ENCODE results near the gene TPH1.

TPH1 gene

GRCh38 chr11:18012906-18013781 is 32.9 kb downstream of the TPH1 start, which contains the start of gene SERGEF:
Gene SERGEF (minus strand): TSS chr11:18013047. CDS start chr11:18013010, 37 bp downstream.
- TF ChIP-seq CTCF (conservative IDR thresholded peaks at IDR 0.05; ENCODE audit: low read depth, low read length): no peak
- H3K4me3 ChIP-seq (ENCODE audit: low read length): peak within 1 kb of the TSS; percentile 88
- peak; percentile 62 for DNase-seq (ENCODE audit: low read depth)

- no peak for DNase-seq (ENCODE audit: low read depth)
- peak overlapping the region; percentile 88 for H3K4me3 ChIP-seq (ENCODE audit: low read length)
- no peak for TF ChIP-seq CTCF (conservative IDR thresholded peaks at IDR 0.05; ENCODE audit: low read depth, low read length)
Measured at GRCh38 chr11:18012122-18012905, 33.8 kb downstream of the TPH1 start.

GRCh38 chr11:18011633-18012032 is 34.4 kb downstream of the TPH1 start:
- TF ChIP-seq CTCF (conservative IDR thresholded peaks at IDR 0.05; ENCODE audit: low read depth, low read length): no peak
- peak overlapping the region; percentile 88 for H3K4me3 ChIP-seq (ENCODE audit: low read length)
- DNase-seq (ENCODE audit: low read depth): no peak

- H3K4me3 ChIP-seq (ENCODE audit: low read length): no peak overlapping the region
- no peak for TF ChIP-seq CTCF (conservative IDR thresholded peaks at IDR 0.05; ENCODE audit: low read depth, low read length)
- no peak for DNase-seq (ENCODE audit: low read depth)
Measured at GRCh38 chr11:18010977-18011586, 35.0 kb downstream of the TPH1 start.

- TF ChIP-seq CTCF (conservative IDR thresholded peaks at IDR 0.05; ENCODE audit: low read depth, low read length): no peak
- no peak overlapping the region for H3K4me3 ChIP-seq (ENCODE audit: low read length)
- no peak for DNase-seq (ENCODE audit: low read depth)
Measured at GRCh38 chr11:18010121-18010670, 35.9 kb downstream of the TPH1 start.

GRCh38 chr11:18005376-18006129 is 40.5 kb downstream of the TPH1 start:
- H3K4me3 ChIP-seq (ENCODE audit: low read length): no peak overlapping the region
- no peak for TF ChIP-seq CTCF (conservative IDR thresholded peaks at IDR 0.05; ENCODE audit: low read depth, low read length)
- no peak for DNase-seq (ENCODE audit: low read depth)
